Fibroblast of lung (primary cell): ENCODE results near the gene HASPIN.

Experiments
- EZH2 ChIP-seq: IDR thresholded peaks from 2 replicates; pipeline ENCODE4 v1.5.1; 2012; ENCODE audit warnings: low read length, control low read depth, mild to moderate bottlenecking; ENCODE audit errors: missing control alignments
- TF ChIP-seq, protein P1 (sequence below), 2 donors: IDR thresholded peaks in 1 of 2; conservative IDR thresholded peaks in 1 of 2; 1 replicate in 1 of 2; 2 replicates in 1 of 2; pipeline ENCODE4 v1.5.1; 2011 to 2012; ENCODE audit warnings: low read length in 2 of 2, control low read depth in 1 of 2, inconsistent platforms in 1 of 2, low read depth in 1 of 2, mild to moderate bottlenecking in 1 of 2

DNA sequence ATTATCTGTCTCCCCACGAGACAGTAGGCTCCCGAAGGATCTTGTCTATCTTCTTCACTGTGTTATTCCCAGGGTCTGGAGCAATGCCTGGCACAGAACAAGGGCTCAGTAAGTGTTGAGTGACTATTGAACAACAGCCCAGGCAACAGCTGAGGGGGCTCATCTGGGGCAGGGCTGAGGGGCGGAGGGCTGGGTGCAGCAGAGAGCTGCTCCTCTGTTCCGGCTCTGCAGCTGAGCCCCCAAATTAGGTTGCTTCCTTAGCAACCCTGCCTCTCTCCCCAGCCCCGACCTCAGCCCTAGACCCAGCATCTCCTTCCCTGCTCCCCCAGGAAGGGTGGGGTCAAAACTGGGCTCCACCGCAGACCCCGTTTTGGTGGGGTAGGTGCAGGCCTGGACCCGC lies 45.1 kb downstream of the HASPIN start:
- TF ChIP-seq, protein P1, sequence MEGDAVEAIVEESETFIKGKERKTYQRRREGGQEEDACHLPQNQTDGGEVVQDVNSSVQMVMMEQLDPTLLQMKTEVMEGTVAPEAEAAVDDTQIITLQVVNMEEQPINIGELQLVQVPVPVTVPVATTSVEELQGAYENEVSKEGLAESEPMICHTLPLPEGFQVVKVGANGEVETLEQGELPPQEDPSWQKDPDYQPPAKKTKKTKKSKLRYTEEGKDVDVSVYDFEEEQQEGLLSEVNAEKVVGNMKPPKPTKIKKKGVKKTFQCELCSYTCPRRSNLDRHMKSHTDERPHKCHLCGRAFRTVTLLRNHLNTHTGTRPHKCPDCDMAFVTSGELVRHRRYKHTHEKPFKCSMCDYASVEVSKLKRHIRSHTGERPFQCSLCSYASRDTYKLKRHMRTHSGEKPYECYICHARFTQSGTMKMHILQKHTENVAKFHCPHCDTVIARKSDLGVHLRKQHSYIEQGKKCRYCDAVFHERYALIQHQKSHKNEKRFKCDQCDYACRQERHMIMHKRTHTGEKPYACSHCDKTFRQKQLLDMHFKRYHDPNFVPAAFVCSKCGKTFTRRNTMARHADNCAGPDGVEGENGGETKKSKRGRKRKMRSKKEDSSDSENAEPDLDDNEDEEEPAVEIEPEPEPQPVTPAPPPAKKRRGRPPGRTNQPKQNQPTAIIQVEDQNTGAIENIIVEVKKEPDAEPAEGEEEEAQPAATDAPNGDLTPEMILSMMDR (conservative IDR thresholded peaks at IDR 0.05 in 1 of 2, IDR thresholded peaks at IDR 0.05 in 1 of 2; ENCODE audit: low read depth in 1 of 2, low read length in 2 of 2), result no peak
- no peak for TF ChIP-seq EZH2
